IPS-18a (cell line): ENCODE results near the gene HOXA11.

Experiments used
- H3K27ac ChIP-seq: one replicate; pipeline ENCODE4 v1.5.1; 2013; ENCODE audit warnings: low read length
- H3K27me3 ChIP-seq: one replicate; pipeline ENCODE4 v1.6.1; 2013; ENCODE audit warnings: mild to moderate bottlenecking, low read length; ENCODE audit not compliant: control insufficient read depth, insufficient read depth
- H3K36me3 ChIP-seq: one replicate; pipeline ENCODE4 v1.6.1; 2013; ENCODE audit warnings: low read depth, low read length; ENCODE audit not compliant: control insufficient read depth
- H3K4me1 ChIP-seq: one replicate; pipeline ENCODE4 v1.6.1; 2013; ENCODE audit warnings: low read depth, low read length; ENCODE audit not compliant: control insufficient read depth
- H3K4me3 ChIP-seq: one replicate; pipeline ENCODE4 v1.5.1; 2013; ENCODE audit warnings: low read length
- H3K9ac ChIP-seq: one replicate; pipeline ENCODE4 v1.6.1; 2013; ENCODE audit warnings: mild to moderate bottlenecking, low read length, moderate library complexity
- H3K9me3 ChIP-seq: one replicate; pipeline ENCODE4 v1.6.1; 2013; ENCODE audit warnings: low read depth, low read length; ENCODE audit not compliant: control insufficient read depth

The HOXA11 gene

DNA sequence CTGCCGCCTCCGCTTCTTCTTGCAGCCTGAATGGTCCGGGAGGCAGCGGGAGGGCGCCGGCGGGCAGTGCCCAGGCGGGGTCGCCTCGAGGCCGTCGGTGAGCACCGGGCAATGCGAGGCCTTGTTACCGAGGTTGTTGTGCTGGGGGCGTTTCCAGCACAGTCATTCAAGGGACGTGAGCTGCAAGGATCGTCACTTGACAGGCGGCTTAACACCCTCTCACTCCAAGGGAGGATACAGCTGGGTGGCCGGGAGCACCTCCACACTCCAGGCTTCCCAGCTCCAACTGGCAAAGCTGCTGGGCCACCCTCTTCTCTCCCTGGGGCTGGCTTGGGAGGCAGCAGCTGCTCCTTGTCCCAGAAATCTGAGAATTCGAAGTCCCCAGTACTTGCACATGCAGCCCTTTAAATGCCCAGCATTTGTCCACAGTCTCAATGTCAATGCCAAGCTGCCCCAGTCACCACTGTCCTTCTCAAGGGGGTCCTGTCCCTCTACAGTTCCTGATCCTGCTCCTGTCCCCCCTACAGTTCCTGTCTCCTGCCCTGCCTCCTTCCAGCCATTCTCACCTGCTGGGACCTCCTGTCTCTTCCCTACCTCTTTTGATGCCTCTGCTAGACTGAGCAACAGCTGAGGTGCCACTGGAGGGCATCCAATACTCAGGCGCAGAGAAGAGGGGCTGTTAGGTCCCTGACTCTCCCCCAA, 4.4 kb upstream of the HOXA11 start:
- H3K9ac ChIP-seq: no peak overlapping the region
- no peaks in the 10 kb centered on the region for H3K36me3 ChIP-seq
- peaks cover 11% of the 10 kb centered on the region for H3K9me3 ChIP-seq
- no peak overlapping the region for H3K4me3 ChIP-seq
- no peak overlapping the region for H3K27ac ChIP-seq
- H3K27me3 ChIP-seq: peaks cover 100% of the 10 kb centered on the region
- H3K4me1 ChIP-seq: peaks cover 9% of the 10 kb centered on the region

DNA sequence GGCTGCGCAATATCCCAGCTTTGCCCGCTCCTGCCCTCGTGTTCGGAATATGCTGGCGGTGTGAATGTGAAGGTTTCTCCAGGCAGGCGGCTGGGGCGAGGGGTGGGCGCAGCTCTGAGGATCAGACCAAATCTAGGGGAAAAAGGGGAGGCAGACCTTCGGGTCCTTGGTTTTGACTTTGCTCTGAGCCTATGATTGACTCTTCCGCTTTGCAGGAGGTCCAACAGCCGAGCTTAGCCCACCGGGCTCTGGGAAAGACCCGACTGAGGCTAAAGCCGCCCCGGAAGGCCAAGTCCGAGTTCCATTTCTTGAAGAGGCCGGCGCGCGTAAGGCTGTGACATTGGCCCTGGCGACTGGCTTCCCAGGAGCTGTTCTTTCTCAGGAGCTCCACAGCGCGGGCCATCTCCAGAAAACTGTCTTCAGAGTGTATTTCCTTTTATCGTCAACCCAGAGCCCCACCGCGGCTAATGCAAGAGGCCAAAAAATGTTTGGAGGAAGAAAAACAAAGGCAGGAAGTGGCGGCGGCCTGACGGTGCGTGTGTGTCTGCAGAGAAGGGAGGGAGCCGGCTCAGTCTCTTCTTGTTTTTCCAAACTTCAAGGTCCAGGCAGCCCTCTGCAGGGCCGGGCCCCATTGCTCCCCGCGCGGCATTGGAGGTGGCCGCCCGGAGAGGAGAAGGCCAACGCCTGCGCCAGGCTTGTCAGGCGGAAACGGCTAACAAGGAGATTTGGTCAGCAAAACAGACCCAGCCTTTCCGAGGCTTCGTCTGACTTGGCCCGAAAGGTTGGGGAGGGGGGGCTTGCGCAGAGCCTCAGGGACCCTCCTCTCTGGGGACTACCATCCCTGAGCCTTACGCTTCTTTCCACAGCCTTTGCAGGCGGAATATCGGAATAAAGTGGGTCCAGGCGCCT, 3.6 kb upstream of the HOXA11 start:
- Histone ChIP-seq H3K27me3 (peaks cover 100% of the 10 kb centered on the region), H3K27ac (no peak overlapping the region), H3K36me3 (no peaks in the 10 kb centered on the region), H3K4me3 (peak overlapping the region; percentile 30), H3K9me3 (peaks cover 11% of the 10 kb centered on the region), H3K4me1 (peaks cover 9% of the 10 kb centered on the region), H3K9ac (no peak overlapping the region)

DNA sequence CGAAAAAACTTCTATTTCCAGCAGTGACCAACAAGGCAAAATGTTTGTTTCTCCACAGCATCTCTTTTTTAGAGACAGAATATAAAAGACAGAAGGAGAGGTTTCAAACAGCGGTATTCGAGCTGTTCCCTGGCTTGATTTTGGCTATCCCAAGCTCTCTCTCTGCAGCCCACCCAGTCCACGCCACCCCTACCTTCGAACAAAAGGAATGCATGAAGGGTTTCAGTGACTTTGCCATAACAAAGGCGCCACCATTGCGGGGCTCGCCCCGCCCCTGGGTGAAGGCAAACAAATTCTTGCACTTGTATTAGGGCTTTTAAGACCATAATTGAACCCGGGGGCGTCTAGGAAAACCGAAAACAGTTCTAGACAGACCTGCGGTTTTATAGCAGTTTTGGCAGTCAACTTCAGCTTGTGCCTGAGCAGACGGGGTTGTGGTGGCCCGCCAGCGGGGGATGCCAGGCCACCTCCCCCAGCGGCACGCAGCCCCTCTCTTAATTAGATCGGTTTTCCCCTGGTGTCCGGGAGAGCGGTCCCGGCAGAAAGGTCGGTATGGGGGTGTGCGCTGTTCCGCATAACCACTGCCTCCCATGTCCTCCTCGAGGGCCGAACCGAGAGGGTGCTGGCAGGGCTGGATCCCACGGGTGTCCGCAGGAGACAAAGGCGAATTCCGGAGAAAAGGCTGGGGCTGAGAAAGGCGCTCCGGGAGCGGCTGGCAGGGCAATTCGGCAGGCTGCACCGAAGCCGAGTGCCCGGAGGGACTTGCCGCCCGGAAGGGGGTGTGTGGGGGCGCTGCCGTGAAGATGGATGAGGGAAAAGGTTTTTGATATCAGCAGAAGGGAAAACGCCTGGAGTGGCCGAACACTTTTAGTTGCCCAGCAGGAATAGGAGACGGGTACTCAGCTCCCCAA, 2.7 kb upstream of the HOXA11 start:
- peak overlapping the region; percentile 30 for H3K4me3 ChIP-seq
- no peak overlapping the region for H3K27ac ChIP-seq

DNA sequence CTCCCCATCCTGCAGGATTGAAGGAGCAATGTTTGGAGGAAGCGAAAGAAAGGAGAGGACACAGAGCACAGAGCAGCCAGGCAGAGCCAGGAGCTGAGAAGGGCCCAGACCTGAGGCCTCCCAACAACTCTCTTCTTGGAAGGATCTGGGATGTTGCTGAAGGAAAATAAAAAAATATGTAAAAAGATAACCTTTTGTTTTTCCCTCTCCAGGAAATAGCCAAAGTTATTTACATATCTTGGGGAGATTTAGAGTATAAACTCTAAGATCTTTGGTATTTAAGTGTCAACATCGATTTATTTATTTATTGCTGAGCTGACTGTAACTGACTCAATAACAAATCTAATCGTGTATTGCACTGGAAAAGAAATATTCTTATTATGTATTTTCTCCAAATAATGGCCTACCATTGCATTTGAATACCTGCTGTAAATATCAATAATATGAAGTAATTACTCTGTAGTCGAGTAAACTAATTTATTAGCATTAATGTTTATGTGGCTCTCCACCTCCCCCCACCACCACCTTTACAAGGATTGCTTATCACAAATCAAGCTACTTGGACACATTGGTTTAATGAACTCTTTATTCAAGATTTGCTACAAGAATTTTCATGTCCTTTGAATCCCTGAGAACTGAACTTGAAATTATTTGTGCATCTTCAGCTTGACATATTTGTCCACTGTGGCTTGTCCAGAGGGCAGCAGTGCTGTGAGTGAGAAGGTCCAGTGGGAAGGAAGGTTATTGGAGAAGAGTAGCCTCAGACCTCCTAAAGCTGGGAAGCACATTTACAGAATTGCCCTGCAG, 1.8 kb upstream of the HOXA11 start:
- Histone ChIP-seq H3K36me3 (no peaks in the 10 kb centered on the region), H3K9me3 (peaks cover 9% of the 10 kb centered on the region), H3K27ac (no peak overlapping the region), H3K4me3 (no peak overlapping the region), H3K27me3 (peaks cover 100% of the 10 kb centered on the region), H3K9ac (no peak overlapping the region), H3K4me1 (peaks cover 9% of the 10 kb centered on the region)

More for the DNA sequence above, 2.7 kb upstream of the HOXA11 start:
- H3K9me3 ChIP-seq: peaks cover 9% of the 10 kb centered on the region
- H3K9ac ChIP-seq: no peak overlapping the region
- peaks cover 100% of the 10 kb centered on the region for H3K27me3 ChIP-seq
- H3K36me3 ChIP-seq: no peaks in the 10 kb centered on the region
- peaks cover 9% of the 10 kb centered on the region for H3K4me1 ChIP-seq

DNA sequence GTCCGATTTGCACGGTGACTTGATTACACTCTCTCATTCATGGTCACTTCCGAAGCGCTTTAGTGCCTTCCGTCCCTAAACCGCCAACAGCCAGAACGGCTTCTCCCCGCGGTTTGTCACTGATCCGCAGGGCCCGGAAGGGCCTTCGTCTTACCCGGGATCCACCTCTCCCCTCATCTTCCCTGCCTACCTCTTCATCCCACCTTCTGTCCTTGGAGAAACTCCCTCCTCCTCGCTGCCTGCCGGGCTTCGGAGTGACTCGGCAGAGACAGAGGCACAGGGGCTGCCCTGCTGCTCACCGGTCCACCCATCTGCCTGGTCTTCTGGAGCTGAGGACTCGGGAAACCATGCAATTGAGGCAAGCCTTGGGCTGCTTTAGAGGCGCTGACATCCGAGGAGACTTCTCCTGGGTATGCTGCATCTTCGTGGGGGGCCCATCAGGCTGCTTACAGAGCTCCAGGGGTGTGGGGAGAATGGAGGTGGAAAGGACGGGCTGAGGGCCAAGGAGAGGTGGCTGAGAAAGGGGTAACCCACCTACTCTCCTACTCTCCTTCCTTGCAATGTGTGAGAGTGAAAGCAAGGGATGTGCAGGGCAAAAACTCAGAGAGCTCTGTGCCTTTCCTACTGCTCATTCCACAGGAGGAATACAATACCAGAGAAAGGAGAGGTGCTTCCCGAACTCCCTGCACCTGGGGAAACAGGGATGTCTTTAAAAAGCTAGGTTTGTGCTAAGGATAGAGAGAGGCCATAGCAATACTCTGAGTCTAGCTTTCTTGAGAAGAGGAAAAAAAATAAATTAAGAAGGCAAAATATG, 1.0 kb upstream of the HOXA11 start:
- Histone ChIP-seq H3K36me3 (no peaks in the 10 kb centered on the region), H3K9me3 (peaks cover 9% of the 10 kb centered on the region), H3K27ac (no peak overlapping the region), H3K4me1 (peaks cover 9% of the 10 kb centered on the region), H3K4me3 (no peak overlapping the region), H3K9ac (no peak overlapping the region), H3K27me3 (peaks cover 100% of the 10 kb centered on the region)

DNA sequence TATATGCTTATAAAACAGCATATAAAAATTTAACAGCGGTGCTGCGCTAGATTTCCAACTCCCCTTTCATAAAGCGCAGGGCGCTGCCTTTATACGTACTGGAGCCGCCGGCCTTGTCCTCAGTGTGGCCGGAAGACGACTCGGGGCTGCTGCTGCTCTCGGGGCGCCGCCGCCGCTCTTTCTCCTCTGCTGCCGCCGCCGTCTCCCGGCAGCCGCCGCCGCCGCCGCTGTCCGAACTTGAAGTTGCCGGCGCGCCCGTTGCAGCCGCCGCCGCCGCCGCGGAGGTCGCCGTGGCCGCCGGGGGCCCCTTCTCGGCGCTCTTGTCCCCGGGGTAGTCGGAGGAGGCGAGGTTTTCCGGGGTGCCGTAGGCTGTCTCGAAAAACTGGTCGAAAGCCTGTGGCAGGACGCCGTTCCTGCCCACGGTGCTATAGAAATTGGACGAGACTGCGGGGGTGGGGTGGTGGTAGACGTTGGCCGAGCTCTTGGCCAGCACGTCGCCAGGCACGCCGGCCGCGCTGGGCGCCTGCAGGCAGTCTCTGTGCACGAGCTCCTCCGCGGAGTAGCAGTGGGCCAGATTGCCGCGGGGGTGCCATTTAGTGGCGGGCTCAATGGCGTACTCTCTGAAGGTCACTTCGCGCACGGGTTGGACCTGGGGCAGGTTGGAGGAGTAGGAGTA, 557 bp downstream of the HOXA11 start:
- no peak overlapping the region for H3K27ac ChIP-seq
- H3K4me3 ChIP-seq: no peak overlapping the region
- H3K27me3 ChIP-seq: peaks cover 100% of the 10 kb centered on the region
- no peaks in the 10 kb centered on the region for H3K36me3 ChIP-seq
- H3K4me1 ChIP-seq: peaks cover 9% of the 10 kb centered on the region
- no peaks in the 10 kb centered on the region for H3K9me3 ChIP-seq
- H3K9ac ChIP-seq: no peak overlapping the region

DNA sequence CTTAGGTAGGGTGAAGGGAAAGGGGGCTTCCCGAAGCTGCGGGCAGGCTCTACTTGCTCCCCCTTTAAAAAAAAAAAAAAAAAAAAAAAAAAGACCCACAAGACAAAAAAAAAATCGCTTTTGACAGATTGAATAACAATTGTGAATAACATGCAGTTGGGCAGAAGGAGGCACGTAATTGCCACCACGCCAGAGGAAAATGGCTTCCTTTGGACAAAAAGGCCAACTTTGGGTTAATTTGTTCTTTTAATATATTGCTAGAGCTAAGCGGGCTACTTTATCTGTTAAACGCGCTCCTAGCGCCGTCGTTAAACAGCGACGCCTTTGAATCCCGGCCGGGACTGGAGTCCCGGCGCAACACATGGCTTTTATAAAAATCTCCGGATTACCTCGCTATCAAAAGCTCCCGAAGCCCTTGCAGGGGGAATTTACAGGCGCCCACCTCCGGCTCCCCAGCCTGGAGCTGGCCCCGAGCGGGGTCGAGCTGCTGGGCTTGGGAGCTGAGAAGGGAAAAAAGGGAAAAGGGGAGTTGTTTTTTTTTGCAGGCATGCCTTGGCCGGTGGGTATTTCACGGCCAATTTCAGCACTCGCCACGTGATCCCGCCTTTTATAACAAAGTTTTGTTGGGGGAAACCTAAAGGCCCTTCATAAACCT, 1.2 kb downstream of the HOXA11 start:
- Histone ChIP-seq H3K36me3 (no peaks in the 10 kb centered on the region), H3K27ac (no peak overlapping the region), H3K27me3 (peaks cover 100% of the 10 kb centered on the region), H3K9me3 (no peaks in the 10 kb centered on the region), H3K4me1 (peaks cover 9% of the 10 kb centered on the region), H3K4me3 (no peak overlapping the region), H3K9ac (no peak overlapping the region)

DNA sequence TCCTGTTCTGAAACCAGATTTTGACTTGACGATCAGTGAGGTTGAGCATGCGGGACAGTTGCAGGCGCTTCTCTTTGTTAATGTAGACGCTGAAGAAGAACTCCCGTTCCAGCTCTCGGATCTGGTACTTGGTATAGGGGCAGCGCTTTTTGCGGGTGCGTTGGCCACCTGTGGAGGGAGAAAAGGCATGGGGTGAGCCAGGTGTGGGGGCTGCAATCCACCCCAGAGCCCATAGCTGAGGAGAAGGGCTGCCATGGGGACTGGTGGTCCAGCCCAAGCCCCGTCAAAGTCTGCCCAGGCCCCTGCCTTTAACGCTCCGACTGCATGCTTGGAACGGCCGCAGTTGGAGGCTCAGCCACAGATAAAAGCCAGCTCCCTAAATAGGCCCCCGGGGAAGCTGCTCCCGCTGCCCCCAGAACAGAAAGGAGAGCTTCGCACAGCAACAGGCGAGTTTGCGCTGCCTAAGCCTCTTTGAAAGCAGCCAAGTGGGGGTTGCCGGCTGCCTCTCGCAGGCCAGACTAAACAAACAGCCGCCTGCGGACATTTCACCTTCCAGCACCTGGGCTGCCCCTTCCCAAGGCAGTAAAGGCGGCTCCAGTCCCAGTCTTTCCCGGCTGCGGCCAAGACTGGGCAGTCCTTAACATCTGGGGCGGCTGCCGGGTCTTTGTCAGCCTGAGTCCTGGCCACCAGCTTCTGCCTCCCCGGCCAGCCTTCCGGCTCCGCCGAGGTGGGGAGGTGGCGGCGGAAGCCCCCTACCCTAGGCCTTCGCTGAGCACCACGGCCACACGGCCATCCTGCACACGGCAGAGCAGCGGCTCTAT, 2.0 kb downstream of the HOXA11 start:
- Histone ChIP-seq H3K9me3 (no peaks in the 10 kb centered on the region), H3K27ac (no peak overlapping the region), H3K9ac (no peak overlapping the region), H3K4me3 (no peak overlapping the region), H3K4me1 (peaks cover 3% of the 10 kb centered on the region), H3K36me3 (no peaks in the 10 kb centered on the region), H3K27me3 (peaks cover 100% of the 10 kb centered on the region)

DNA sequence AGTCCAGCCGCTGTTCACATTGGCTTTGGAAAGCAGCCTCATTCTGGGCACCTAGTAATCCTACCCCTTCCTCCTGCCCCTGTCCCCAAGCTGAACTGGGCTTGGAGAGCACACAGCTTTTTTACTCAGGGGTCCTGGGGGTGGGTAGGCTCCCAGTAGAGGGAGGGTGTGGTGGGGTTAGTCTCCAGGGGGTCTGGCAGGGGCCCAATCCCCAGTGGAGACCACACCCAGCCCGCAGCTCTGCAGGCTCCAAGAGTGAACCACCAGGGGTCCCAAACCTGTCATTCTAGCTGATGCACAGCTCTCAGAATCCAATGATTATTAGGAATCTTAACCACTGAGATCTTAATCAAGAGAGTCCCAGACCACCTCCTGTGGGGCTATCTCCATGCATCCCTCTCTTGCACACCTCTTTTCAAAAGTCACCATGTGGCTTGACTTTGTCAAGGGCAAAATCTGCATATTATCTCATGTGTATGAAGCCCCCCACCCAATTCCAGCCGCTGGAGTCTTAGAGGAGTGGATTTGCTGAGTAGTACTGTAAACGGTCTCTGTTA, 2.7 kb downstream of the HOXA11 start:
- Histone ChIP-seq H3K4me3 (no peak overlapping the region), H3K9ac (no peak overlapping the region), H3K36me3 (no peaks in the 10 kb centered on the region), H3K4me1 (no peaks in the 10 kb centered on the region), H3K9me3 (no peaks in the 10 kb centered on the region), H3K27ac (no peak overlapping the region), H3K27me3 (peaks cover 100% of the 10 kb centered on the region)
